Embryonic facial prominence (tissue), 1 donor: ENCODE measurements around the gene GRHL3.
A peak's percentile ranks its signal among the peaks of the same experiment; 100 is the strongest.

Experiments used
- DNase-seq: peaks from one replicate; pipeline ENCODE4 v3.0.0-alpha.2; 2016; ENCODE audit errors: extremely low spot score

GRHL3 gene

DNA sequence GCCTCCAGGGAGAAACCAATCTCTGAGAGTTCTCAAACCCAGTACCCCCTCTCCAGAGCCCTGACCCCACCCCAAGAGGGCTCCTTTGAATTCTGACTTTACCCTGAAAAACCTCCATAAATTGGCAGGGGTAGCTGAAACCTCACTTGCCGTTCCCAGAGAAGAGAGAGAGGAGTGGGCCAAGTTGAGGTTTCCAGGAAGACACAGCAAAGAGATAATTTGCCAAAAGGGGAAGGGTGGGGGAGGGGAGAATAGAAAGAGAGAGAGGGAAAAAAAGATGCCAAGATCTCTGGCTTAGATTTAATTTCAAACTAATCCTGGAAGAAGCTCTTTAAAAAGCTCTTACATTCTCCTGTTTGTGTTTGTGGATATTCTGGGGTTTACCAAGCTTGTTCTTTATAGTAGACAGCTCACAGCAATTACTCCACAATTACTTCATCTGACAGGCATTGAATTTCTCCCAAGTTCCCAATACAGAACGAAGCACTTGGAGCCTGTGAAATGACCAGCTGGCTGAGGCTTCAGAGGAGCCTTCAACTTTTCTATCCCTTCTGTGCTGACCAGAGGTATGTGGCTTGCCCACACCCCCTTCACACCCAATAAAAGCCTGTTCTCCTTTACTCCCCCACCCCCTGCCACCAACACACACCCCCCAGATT is 1.1 kb upstream of the GRHL3 start:
- no peak for DNase-seq

DNA sequence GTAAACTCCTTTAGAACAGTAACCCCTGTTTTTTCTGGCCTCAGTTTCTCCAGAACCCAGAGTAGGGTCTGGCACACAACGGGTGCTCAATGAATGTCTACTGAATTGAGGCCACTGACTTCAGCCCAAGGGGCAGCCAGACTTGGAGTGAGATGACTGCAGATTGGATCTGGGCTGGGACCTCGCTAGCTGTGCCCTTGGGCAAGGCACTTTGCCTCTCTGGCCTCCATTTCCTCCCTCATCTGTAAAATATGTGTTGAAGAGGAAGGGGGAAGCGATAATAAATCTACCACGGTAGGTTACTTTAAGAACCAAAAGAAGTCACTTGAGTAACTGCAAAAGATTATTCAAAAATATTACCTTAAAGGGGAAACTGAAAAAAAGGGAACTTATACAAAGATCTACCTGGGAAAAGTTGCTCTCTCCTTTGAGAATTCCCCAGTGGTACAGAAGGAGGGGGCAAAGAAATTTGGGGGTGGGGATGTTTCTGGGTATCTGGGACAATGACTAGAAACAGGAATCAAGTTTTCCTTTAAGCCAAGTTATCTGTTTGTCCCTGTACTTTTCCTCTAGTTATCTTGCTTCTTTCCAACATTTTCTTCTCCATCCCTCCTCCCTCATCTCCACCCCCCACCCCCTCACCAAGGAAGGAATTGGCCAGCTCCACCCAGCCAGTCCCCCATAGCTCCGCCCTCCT is 394 bp upstream of the GRHL3 start:
- no peak for DNase-seq

DNA sequence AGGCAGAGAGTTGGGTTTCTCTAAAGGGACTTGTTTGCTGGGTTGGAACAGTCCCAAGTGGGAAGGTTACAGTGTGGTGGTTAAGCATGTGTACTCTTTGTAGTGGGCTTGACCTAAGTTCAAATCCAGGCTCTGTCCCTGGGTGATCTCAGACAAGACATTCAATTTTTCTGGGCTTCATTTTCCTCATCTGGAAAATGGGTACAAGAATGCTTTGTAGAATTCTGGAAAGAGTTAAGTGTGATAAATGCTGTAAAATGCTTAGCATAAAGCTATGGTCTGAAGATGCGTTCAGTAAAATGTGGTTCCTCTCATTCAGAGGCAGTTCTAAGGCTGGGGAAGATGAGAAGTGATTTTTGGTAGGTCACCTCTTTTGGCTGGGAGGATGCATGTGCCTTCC is 805 bp downstream of the GRHL3 start:
- no peak for DNase-seq

DNA sequence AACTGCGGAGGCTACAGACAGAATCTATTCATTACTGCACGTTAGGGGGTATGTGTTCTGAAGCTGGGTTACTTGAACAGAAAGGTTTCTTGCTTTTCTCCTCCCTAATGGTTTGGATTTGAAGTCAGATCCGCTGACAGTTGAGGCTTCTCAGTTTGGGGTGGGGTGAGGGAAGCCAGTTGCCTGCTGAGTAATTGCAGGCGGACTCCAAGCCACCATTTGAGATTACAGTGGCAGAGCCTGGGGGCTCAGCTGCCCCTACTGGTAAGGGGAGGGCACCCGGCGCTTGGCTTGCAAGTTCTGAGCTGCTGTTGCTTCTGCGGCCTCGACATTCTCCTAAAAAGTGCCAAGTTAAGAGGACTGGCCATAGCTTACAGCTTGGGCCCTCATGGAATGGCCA is 2.0 kb downstream of the GRHL3 start:
- DNase-seq, result no peak

DNA sequence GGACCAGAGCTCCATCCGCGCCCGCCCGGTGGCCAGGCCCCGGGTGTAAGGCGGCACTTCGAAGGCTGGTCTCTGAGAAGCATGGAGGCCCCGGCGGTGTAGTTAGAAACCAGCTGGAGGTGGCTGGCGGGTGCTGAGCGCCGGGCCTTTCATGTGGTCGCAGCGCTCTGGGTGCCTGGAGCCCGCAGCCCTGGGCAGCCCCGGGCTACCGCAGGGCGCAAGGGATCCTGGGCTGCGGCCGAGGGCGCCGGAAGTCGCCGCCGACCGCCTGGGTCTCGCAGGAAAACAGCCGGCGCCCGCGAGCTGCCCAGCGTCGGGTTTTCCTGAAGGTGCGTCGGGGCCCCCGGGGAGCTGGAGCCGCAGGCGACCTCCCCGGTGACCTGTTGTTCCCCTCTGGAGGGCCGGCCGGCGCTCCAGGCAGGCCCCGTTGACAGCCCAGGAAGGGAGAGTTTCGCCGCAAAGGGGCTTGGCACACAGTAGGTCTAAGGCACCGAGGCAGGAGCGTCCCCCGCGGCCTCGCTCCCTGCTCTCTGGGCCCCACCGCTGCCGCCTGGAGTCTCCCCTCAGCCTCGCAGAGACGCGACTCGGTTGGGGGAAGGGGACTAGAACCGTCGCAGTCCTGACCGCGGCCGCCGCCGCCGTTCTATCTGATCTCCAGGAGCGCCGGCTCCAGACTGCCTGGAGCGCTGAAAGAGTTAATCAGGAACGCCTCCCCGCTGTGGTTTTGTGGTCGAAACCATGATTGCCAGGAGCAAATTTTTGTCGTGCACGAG is 2.7 kb downstream of the GRHL3 start:
- peak; percentile 78 for DNase-seq

DNA sequence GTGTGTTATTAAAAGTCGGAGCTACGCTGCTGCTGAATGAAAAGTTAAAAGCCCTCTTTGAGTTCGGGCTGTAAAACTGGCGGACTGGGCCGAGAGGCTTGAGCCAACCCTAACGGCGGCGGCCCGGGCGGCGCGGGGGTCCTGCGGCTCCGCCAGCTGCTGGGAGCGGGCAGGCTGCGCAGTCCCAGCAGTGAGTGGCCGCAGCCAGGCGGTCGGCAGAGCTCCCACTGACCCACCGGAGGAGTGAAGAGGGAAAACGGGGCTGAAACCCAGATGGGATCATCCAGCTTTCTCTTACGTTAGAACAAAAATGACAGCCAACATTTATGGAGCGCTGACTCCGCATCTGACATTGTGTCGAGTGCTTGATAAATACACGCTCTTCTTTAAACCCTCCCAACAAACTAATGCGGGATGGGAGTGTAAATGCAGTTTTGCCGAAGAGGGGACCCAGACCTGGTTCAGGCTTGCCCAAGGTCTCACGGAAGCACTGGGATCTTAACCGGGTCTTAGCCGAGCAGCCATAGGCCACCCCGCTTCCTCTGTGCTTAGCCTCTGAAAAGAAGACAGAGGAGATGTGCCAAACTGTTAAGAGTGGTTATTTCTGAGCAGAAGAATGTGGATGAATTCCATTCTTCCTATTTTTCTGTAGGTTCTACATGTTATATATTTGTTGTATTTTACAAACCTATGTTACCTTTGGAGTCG is 3.5 kb downstream of the GRHL3 start:
- no peak for DNase-seq

DNA sequence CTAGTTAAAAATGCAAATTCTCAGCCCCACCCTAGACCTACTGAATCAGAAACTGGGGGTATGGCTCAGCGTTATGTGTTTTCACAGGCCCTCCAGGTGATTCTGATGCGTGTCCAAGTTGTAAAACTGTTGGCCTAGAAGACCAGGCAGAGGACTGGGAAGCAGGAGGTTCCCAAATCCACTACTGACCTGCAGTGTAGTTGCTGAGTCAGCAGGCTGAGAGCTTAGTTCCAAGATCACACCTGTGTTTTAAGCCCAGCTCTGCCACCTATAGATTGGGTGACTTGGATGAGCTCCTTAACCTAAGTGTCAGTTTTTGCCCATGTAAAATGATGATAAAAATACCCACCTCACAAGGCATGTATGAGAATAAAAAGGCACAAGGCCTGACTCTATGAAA is 4.1 kb downstream of the GRHL3 start:
- no peak for DNase-seq

DNA sequence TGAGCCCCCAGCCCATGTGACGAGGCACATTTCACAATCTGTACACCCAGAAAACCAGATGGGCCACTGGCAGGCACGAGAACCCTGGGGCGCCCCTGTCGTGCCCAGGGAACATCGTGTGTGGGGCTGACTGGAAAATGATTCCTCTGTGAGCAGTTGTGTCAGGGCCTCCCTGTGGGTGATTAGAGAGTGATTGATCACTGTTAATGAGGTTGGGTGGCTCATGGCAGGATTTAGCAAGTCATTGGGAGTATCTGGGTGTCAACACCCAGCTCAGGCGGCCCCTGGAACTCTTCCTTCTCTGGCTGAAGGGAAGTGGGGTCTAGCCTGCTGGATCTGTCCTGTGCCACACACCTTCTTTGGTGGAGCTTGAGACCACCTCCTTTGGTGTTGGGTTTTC is 5.7 kb downstream of the GRHL3 start:
- DNase-seq, result no peak

DNA sequence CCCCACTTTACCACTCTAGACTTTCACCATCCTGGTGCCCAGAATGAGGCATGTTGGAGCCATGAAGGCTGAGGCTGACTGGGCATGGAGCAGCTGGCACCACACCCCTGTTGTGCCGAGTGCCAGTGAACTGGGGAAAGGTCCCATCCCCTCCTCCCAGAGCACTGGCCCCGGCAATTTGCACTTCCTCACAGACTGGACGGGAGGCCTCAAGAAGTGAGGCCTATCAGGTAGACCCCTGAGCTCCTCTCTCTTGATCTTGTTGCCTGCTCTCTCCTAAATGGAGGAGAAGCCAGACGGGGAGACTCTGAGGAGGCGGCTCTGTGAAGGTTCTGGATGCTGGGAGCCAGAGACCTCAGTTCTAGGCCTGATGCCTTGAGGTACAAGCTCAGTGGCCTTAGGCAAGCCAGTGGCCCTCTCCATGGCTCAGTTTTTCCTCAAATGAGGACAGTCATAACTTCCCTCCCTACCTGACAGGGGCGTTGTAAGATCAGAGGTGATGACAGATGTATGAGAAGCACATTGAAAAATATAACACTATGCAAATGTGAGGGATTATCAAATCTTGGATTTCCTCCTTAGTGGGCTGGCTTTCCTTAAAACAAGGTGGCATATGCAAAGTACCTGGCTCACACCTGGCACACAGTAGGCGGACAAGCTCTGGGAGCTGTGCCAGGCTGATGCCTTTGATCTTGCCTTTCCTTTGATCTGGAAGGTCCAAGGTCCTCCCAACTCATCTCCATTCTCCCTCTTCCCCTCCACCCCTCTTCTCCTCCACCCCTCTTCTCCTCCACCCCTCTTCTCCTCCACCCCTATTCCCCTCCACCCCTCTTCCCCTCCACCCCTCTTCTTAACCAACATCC is 6.7 kb downstream of the GRHL3 start:
- no peak for DNase-seq

DNA sequence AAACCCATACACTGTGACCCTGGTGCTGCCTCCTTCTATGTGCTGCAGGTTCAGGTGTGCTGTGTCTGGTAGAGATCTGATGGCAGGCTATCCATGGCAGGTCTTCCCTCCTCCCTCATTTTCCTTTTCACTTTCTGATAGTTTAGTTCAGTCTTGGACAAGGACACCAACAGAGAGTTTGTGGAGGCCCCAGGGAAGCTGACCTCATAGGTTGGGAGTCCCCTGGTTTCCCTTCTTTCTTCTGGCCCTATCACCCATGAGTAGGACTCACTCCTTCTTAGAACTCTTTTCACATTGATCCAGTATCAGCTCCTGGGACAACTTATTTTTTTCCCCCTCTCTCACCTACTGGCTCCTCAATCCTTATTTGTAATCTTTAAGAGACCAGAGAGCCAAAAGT is 8.3 kb downstream of the GRHL3 start:
- DNase-seq, result no peak

DNA sequence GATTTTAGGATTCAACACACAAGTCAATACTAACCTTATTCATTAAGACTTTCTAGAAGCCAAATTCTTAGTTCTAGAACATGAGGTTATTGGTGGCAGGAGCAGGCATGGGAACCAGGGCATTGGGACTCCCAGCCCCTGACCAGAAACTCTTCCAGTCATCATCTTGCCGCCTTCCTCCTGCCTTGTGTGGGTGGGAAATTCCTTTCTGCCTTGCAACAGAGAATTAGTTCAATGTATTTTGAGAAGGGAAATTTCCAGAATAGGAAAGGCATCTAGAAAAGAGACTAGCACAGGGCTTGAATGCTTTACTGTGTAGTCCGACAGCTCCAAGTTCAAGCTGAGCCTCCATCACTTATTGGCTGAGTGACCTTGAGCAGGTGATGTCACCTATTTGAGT is 8.7 kb downstream of the GRHL3 start:
- no peak for DNase-seq

DNA sequence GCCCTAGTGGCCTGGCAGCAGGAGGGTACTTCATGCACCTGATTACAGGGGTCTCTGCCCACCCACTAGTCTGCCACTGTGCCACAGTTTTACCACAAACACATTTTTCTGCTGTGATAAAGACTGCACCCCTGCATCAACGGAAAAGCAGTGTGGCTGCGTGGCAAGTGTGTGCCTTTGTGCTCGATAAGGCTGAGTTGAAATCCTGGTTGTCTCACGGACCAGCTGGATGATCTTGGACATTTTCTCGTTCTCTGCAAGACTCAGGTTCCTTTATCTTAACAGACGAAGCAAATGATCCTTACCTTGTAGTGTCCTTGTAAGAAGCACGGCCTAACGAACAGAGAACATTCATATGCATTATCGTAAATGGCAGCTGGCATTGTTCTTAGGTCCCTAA is 10.2 kb downstream of the GRHL3 start:
- DNase-seq, result no peak

DNA sequence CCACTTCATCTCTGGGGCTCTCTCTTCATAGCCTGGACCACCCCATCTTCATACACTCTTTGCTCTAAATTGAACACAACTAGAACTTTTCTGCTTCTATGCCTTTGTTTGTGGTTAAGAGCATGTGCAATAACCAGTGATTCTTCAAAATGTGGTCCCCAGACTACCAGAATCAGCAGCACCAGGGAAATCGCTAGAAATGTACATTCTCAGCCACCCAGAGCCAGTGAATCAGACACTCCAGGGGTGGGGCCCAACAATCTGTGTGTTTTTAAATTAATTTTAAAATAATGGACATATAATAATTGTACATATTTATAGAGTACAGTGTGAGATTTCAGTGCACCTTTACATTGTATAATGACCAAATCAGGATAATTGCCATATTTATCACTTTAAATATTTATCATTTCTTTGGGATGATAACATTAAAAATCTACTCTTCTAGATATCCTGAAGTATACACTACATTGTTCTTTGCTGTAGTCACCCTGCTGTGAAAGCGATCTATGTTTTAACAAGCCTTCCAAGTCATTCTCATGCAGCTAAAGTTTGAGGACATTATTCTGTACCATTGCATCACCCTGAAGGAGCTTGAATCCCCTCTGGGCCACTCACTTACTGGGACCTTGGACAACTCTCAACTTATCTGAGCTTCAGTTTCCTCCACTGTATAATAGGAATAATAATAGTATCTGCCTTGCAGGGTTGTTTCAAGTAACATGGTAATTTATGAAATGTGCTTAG is 10.8 kb downstream of the GRHL3 start:
- DNase-seq, result no peak

DNA sequence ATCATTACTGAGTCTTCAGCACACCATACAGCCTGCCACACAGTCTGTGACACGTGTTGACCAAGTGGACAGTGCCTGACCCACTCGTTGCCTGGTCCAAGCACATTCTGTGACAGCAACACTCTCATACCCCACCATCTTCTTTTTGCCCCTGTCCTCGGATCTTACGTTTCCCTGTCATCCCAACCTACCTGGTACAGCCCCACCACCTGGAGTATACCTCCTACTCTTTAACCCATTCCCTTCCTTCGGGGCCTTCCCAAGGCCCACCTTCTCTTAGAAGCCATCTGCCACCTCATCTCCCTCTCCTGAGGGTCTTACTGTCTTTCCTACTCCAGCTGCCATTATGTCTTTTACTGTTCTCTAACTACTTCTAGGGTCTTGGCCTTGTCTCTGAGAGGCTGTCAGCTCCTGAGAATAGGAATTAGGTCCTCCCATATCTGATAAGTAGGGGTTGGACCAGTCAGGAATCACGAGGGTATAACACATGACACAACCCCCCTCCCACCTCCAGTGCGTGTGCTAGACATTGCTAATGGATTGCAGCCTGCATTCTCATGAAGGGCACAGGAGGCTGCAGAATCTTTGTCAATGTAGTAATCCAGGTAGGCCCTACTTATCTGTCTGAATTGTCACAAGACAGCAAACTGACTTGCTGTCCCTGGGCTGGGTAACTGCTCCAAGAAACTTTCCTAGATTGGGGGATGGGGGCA is 13.0 kb downstream of the GRHL3 start:
- no peak for DNase-seq

DNA sequence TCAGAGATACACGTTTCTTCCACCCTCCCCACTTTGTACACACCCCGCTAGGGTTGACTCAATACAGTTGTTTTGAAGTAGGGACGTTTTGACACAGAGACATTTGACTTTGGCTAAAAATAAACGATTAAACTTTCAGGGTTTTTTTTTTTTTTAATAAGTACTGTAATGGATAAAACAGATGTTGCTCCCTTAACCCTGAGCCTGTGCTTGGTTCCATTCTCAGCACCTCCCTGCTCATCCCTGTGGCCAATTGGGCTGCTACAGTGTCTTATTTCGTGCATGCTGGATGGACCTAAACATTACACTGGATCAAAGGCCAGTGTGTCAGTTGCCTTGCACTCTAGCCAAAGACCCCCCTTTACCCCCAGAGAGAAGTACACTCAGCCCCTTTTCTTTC is 16.9 kb downstream of the GRHL3 start:
- no peak for DNase-seq

DNA sequence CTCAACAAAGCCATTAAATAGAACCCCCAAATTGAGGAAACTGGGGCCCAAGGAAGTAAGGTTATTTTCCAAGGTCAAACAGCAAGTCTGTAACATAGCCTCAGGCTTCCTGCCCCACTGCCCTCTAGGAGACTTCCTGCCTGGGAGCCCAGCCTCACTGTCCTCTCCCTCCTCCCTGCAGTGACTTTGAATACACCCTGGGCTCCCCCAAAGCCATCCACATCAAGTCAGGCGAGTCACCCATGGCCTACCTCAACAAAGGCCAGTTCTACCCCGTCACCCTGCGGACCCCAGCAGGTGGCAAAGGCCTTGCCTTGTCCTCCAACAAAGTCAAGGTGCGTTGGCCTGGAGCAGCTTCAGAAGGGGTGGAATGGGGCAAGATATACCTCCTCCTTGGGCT is 18.3 kb downstream of the GRHL3 start:
- DNase-seq, result no peak

DNA sequence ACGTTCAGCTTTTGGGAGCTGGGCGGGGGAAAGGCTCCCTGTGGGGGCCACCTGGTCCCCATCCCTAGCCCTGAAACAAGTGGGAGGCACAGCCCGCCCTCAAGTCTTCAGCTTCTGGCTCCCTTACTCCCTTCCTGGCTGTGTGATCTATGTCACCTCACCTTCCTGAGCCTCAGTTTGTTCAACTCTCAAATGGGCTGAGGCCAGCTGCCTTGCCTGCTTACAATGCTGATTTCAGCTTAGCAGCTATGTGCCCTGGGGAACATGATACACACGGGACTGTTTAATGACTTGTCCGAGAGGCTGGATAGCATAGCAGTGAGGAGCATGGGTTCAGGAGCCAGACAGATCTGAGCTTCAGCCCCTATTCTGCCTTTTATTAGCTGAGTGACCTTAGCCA is 19.3 kb downstream of the GRHL3 start:
- DNase-seq, result no peak

DNA sequence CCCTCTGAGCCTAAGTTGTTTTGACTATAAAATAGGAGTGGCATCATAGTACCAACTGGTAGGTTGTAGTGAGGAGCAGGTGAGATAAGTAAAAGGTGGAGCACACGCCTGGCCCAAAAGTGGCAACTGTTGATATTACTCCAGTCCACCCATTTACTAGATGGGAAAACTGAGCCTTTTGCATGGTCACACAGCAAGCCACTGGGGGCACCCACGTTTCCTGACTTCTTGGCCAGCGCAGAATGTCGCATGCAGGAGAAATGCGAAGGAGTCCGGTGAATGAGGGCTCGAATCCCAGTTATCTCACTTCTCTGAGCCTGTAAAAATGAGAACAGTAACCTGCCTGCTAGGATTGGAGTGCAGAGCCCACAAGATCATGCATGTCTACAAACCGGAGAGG is 20.8 kb downstream of the GRHL3 start:
- DNase-seq, result no peak

DNA sequence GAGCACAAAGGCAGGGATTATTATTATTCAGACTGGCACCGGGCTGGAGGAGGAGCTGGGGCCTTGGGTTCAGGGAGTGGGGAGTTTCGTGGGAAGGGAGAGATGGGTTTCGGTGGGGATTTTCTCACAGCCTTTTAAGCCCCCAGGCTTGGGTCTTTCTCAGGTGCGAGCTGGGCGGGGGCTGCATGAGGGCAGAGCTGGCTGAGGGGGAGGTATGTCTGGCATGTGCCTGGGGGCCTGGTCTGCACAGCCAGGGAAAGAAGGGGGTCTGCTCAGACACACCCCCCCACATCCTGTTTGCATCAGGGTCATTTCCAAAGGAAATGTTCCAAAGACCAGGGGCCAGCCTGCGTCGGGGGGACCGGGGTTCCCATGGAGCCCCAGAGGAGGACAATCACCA is 21.6 kb downstream of the GRHL3 start:
- DNase-seq, result no peak

DNA sequence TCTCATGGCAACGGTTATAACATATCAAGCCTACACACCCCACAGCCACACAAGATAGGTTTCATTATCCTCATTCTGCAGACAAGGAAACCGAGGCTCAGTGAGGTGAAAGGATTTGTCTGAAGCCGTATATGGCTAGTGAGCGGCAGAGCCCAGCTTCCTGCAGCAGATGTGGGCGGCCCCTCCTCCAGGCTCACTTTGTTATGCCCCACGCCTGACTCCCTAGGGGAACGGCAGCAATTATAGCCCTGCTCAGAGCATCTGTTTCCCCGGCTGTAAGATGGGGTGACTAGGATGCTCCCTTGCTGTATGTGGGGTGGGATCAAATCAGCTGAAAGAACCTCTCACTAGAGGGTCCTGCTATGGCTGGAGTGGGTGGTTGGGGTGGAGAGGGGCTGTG is 22.1 kb downstream of the GRHL3 start:
- no peak for DNase-seq
